COR-L47 (cell line): Measurements from ENCODE around the gene C9.
"Not testable (repeated sequence)": the region's sequence is repeated elsewhere in the genome, so short reads cannot be mapped to it uniquely, and the experiment has no call there.

Source experiments
- DNase-seq: peaks from one replicate; lab custom pipeline; 2025; lab: John Stamatoyannopoulos, UW

C9 gene

GRCh38 chr5:39371367-39371635 is 7.0 kb upstream of the C9 start:
- no peak for DNase-seq

- no peak for DNase-seq
Observed at GRCh38 chr5:39370555-39371366, 6.5 kb upstream of the C9 start.

- DNase-seq, result no peak
Observed at GRCh38 chr5:39369123-39369815, 5.0 kb upstream of the C9 start.

GRCh38 chr5:39368116-39368515 is 3.8 kb upstream of the C9 start:
- DNase-seq, result no peak

GRCh38 chr5:39367711-39368110 is 3.4 kb upstream of the C9 start:
- DNase-seq, result no peak

- no peak for DNase-seq
Observed at GRCh38 chr5:39363217-39363616, 1.1 kb downstream of the C9 start.

GRCh38 chr5:39362646-39363045 is 1.6 kb downstream of the C9 start:
- DNase-seq, result no peak

- no peak for DNase-seq
Observed at GRCh38 chr5:39361306-39361705, 3.0 kb downstream of the C9 start.

- DNase-seq, result no peak
Observed at GRCh38 chr5:39360471-39361111, 3.7 kb downstream of the C9 start.

- no peak for DNase-seq
Observed at GRCh38 chr5:39356263-39356662, 8.0 kb downstream of the C9 start.

GRCh38 chr5:39355324-39355723 is 9.0 kb downstream of the C9 start:
- DNase-seq, result no peak

- DNase-seq, result no peak
Observed at GRCh38 chr5:39353717-39354399, 10.4 kb downstream of the C9 start.

- DNase-seq, result no peak
Observed at GRCh38 chr5:39352951-39353350, 11.3 kb downstream of the C9 start.

GRCh38 chr5:39352170-39352569 is 12.1 kb downstream of the C9 start:
- no peak for DNase-seq

GRCh38 chr5:39349484-39349883 is 14.8 kb downstream of the C9 start:
- no peak for DNase-seq

- DNase-seq, result no peak
Observed at GRCh38 chr5:39342460-39342859, 21.8 kb downstream of the C9 start.

- no peak for DNase-seq
Observed at GRCh38 chr5:39341896-39342295, 22.4 kb downstream of the C9 start.

GRCh38 chr5:39340506-39340905 is 23.8 kb downstream of the C9 start:
- DNase-seq, result no peak

- no peak for DNase-seq
Observed at GRCh38 chr5:39337252-39337915, 26.9 kb downstream of the C9 start.

- not testable (repeated sequence) for DNase-seq
Observed at GRCh38 chr5:39334296-39334695, 30.0 kb downstream of the C9 start.

GRCh38 chr5:39333104-39333503 is 31.2 kb downstream of the C9 start:
- no peak for DNase-seq

- no peak for DNase-seq
Observed at GRCh38 chr5:39331861-39332381, 32.4 kb downstream of the C9 start.
